Prostate gland (tissue), 2 donors: ENCODE measurements around the gene HSPA1B. TPM values are rescaled to one million over a fixed set of nuclear protein-coding genes. Genes with fewer than 3 reads are reported as not detected.
"Not testable (repeated sequence)": the region's sequence is repeated elsewhere in the genome, so short reads cannot be mapped to it uniquely, and the experiment has no call there.

Experiments used
- DNase-seq: peaks from one replicate; pipeline ENCODE4 v3.0.0-alpha.2; 2019; ENCODE audit warnings: low spot score
- H3K27ac ChIP-seq, 2 donors: fragments of 200-600 bp; sonication (generic); 2 replicates each; pipeline ENCODE4 v1.5.1; 2017 to 2019
- H3K27me3 ChIP-seq: fragments of 200-600 bp; sonication (generic); replicated peaks from 2 replicates; pipeline ENCODE4 v1.5.1; 2019; ENCODE audit not compliant: insufficient read depth
- H3K36me3 ChIP-seq, 2 donors: fragments of 200-600 bp; sonication (generic); 1 replicate in 1 of 2; 2 replicates in 1 of 2; pipeline versions ENCODE4 v1.5.1 to v1.8.1; 2017 to 2019
- H3K4me1 ChIP-seq: fragments of 200-600 bp; sonication (generic); replicated peaks from 2 replicates; pipeline ENCODE4 v1.5.1; 2019
- H3K4me3 ChIP-seq, 2 donors: fragments of 200-600 bp; sonication (generic); 2 replicates each; pipeline ENCODE4 v1.5.1; 2017 to 2019
- H3K9me3 ChIP-seq: fragments of 200-600 bp; sonication (generic); 2 replicates; pipeline ENCODE4 v1.5.1; 2017
- POLR2A ChIP-seq: fragments of 450-650 bp; IDR thresholded peaks from one replicate; pipeline ENCODE4 v1.6.1; 2016; ENCODE audit warnings: antibody characterized with exemption, mild to moderate bottlenecking
- POLR2AphosphoS5 ChIP-seq: sonication (generic); formaldehyde crosslinking; IDR thresholded peaks from one replicate; pipeline ENCODE4 v1.6.1; 2017; ENCODE audit warnings: antibody characterized with exemption
- WGBS: methylation state at CpG from one replicate; pipeline ENCODE4 v1.1.5; 2018; 5-methylcytosine and 5-hydroxymethylcytosine counted together
- intact Hi-C: fragments of 100-400 bp; cut with DNase I; formaldehyde crosslinking; loops from one replicate; pipeline ENCODE4 v1.14.2; 2022
- total RNA-seq, 2 donors: library from RNA; depleted of rRNA; stranded (reverse); fragments of >200 nt; gene quantifications; one replicate each; pipeline ENCODE4 v1.1.0, GENCODE V29; 2016
- TF ChIP-seq, protein P1 (sequence below), 4 experiments: fragments of 200-600 bp in 2 of 4; fragments of 450-650 bp in 2 of 4; sonication (generic) in 2 of 4; IDR thresholded peaks; 1 replicate in 3 of 4; 2 replicates in 1 of 4; pipeline ENCODE4 v1.5.1; 2016 to 2019; ENCODE audit warnings: antibody characterized with exemption in 4 of 4, mild to moderate bottlenecking in 2 of 4, moderate library complexity in 2 of 4

Gene HSPA1B
- total RNA-seq, 2 donors from 2014 or later: 331 to 360 TPM

GRCh38 chr6:31862344-31863235 lies 35.1 kb downstream of the HSPA1B start, which contains the start of gene NEU1:
NEU1 (minus strand) TSS chr6:31862821; CDS start chr6:31862776, 45 bp downstream.
- Histone ChIP-seq H3K9me3 (no peaks in the 10 kb centered on the region), H3K4me1 (peaks cover 7% of the 10 kb centered on the region), H3K27me3 (no peaks in the 10 kb centered on the region), H3K27ac (peak within 1 kb of the TSS; percentile 92 to 97), H3K36me3 (no peaks in the 10 kb centered on the region), H3K4me3 (peak within 1 kb of the TSS; percentile 69 to 84)
- intact Hi-C loops: no loop called here
- peak; percentile 100 for DNase-seq
- WGBS: under 1% methylated on average over 63 of the region's 64 CpGs
- peak; percentile 99 for TF ChIP-seq POLR2A
- peak; percentile 100 for TF ChIP-seq POLR2AphosphoS5
- TF ChIP-seq, protein P1, sequence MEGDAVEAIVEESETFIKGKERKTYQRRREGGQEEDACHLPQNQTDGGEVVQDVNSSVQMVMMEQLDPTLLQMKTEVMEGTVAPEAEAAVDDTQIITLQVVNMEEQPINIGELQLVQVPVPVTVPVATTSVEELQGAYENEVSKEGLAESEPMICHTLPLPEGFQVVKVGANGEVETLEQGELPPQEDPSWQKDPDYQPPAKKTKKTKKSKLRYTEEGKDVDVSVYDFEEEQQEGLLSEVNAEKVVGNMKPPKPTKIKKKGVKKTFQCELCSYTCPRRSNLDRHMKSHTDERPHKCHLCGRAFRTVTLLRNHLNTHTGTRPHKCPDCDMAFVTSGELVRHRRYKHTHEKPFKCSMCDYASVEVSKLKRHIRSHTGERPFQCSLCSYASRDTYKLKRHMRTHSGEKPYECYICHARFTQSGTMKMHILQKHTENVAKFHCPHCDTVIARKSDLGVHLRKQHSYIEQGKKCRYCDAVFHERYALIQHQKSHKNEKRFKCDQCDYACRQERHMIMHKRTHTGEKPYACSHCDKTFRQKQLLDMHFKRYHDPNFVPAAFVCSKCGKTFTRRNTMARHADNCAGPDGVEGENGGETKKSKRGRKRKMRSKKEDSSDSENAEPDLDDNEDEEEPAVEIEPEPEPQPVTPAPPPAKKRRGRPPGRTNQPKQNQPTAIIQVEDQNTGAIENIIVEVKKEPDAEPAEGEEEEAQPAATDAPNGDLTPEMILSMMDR (IDR thresholded peaks at IDR 0.05): peak in 2 of 4 experiments; percentile 3 to 15

GRCh38 chr6:31864123-31864562 lies 36.6 kb downstream of the HSPA1B start:
- TF ChIP-seq, protein P1 (IDR thresholded peaks at IDR 0.05): peak in 1 of 4 experiments; percentile 5
- H3K36me3 ChIP-seq, H3K27me3 ChIP-seq, DNase-seq, H3K9me3 ChIP-seq: not testable (repeated sequence)
- peaks cover 10% of the 10 kb centered on the region for H3K4me1 ChIP-seq
- peak overlapping the region; percentile 26 to 28 for H3K4me3 ChIP-seq
- H3K27ac ChIP-seq: peak overlapping the region; percentile 91 to 97
- intact Hi-C loops: loop anchor here (2.0 kb wide), 1 partner anchor 33 kb away; the partner anchor contains the start of gene EHMT2
- 18% methylated on average over 16 of the region's 16 CpGs for WGBS

GRCh38 chr6:31864818-31865204 lies 37.3 kb downstream of the HSPA1B start:
- WGBS: 85% methylated on average over 8 of the region's 8 CpGs
- TF ChIP-seq POLR2AphosphoS5: no peak
- TF ChIP-seq POLR2A: no peak
- TF ChIP-seq, protein P1 (IDR thresholded peaks at IDR 0.05): no peak
- H3K27ac ChIP-seq: peak overlapping the region; percentile 91 to 97
- no peaks in the 10 kb centered on the region for H3K9me3 ChIP-seq
- no peaks in the 10 kb centered on the region for H3K27me3 ChIP-seq
- no peak for DNase-seq
- no peak overlapping the region for H3K4me3 ChIP-seq
- no peaks in the 10 kb centered on the region for H3K36me3 ChIP-seq
- intact Hi-C loops: loop anchor here (2.0 kb wide), 1 partner anchor 32 kb away; the partner anchor contains the start of gene EHMT2
- peaks cover 10% of the 10 kb centered on the region for H3K4me1 ChIP-seq

- DNase-seq: no peak
- H3K36me3 ChIP-seq: no peaks in the 10 kb centered on the region
- intact Hi-C loops: loop anchor here (2.0 kb wide), 1 partner anchor 31 kb away; the partner anchor contains the start of gene EHMT2
Observed at GRCh38 chr6:31865205-31866118, 37.9 kb downstream of the HSPA1B start.

GRCh38 chr6:31868658-31868971 lies 41.1 kb downstream of the HSPA1B start:
- intact Hi-C loops, H3K9me3 ChIP-seq, H3K36me3 ChIP-seq, H3K4me3 ChIP-seq, DNase-seq, H3K27me3 ChIP-seq: not testable (repeated sequence)
- 92% methylated on average over 1 of the region's 1 CpG for WGBS
- Histone ChIP-seq H3K4me1 (peaks cover 12% of the 10 kb centered on the region), H3K27ac (peak overlapping the region; percentile 71 to 98)

More at GRCh38 chr6:31865205-31866118, 37.9 kb downstream of the HSPA1B start:
- WGBS: 85% methylated on average over 21 of the region's 21 CpGs
- TF ChIP-seq POLR2AphosphoS5: no peak
- TF ChIP-seq, protein P1 (IDR thresholded peaks at IDR 0.05): no peak
- no peak for TF ChIP-seq POLR2A
- H3K9me3 ChIP-seq: no peaks in the 10 kb centered on the region
- peak overlapping the region; percentile 91 to 97 for H3K27ac ChIP-seq
- no peak overlapping the region for H3K4me3 ChIP-seq
- peaks cover 13% of the 10 kb centered on the region for H3K4me1 ChIP-seq
- H3K27me3 ChIP-seq: no peaks in the 10 kb centered on the region
